Neural progenitor cell (in vitro differentiated cells): ENCODE measurements around the gene SMARCC1. TPM values are rescaled to one million over a fixed set of nuclear protein-coding genes. Genes with fewer than 3 reads are reported as not detected.

Experiments
- DNase-seq: peaks from one replicate; pipeline ENCODE4 v3.0.0-alpha.2; 2016; ENCODE audit warnings: low spot score
- H2AFZ ChIP-seq: fragments of 200-600 bp; sonication (generic); replicated peaks from 2 replicates; pipeline ENCODE4 v1.6.1; 2016; ENCODE audit warnings: antibody characterized with exemption
- H3F3A ChIP-seq: fragments of 200-600 bp; sonication (generic); 2 replicates; pipeline ENCODE4 v1.6.1; 2016; ENCODE audit warnings: antibody characterized with exemption, low read depth
- H3K27ac ChIP-seq: fragments of 200-600 bp; sonication (generic); 2 replicates; pipeline ENCODE4 v1.5.1; 2016; ENCODE audit warnings: mild to moderate bottlenecking
- H3K27me3 ChIP-seq: fragments of 200-600 bp; sonication (generic); 2 replicates; pipeline ENCODE4 v1.6.1; 2016; ENCODE audit warnings: mild to moderate bottlenecking, moderate library complexity
- H3K36me3 ChIP-seq: fragments of 200-600 bp; sonication (generic); 2 replicates; pipeline ENCODE4 v1.5.1; 2016
- H3K4me1 ChIP-seq: fragments of 200-600 bp; sonication (generic); 2 replicates; pipeline ENCODE4 v1.6.1; 2016; ENCODE audit warnings: mixed run types
- H3K4me2 ChIP-seq: fragments of 200-600 bp; sonication (generic); 2 replicates; pipeline ENCODE4 v1.6.1; 2016
- H3K4me3 ChIP-seq: fragments of 200-600 bp; sonication (generic); 2 replicates; pipeline ENCODE4 v1.5.1; 2016
- H3K79me2 ChIP-seq: fragments of 200-600 bp; sonication (generic); 2 replicates; pipeline ENCODE4 v1.6.1; 2016; ENCODE audit warnings: low read depth
- H3K9ac ChIP-seq: fragments of 200-600 bp; sonication (generic); 2 replicates; pipeline ENCODE4 v1.6.1; 2016
- H3K9me3 ChIP-seq: fragments of 200-600 bp; sonication (generic); 2 replicates; pipeline ENCODE4 v1.5.1; 2016; ENCODE audit warnings: low read depth
- H4K20me1 ChIP-seq: fragments of 200-600 bp; sonication (generic); 2 replicates; pipeline ENCODE4 v1.6.1; 2016; ENCODE audit warnings: low read depth
- H3K27ac Mint-ChIP-seq: 3 replicates; pipeline ENCODE4 v1.8.0; 2021; ENCODE audit warnings: mixed read lengths
- H3K27me3 Mint-ChIP-seq: 2 replicates; pipeline ENCODE4 v1.8.0; 2022; ENCODE audit warnings: low read depth, mild to moderate bottlenecking, inconsistent platforms, moderate library complexity, mixed read lengths; ENCODE audit not compliant: insufficient read depth
- H3K36me3 Mint-ChIP-seq: 3 replicates; pipeline ENCODE4 v1.8.0; 2021; ENCODE audit warnings: mixed read lengths
- H3K4me1 Mint-ChIP-seq: 3 replicates; pipeline ENCODE4 v1.8.0; 2021; ENCODE audit warnings: mixed read lengths
- H3K4me3 Mint-ChIP-seq: 3 replicates; pipeline ENCODE4 v1.8.0; 2021; ENCODE audit warnings: mild to moderate bottlenecking, moderate library complexity, mixed read lengths
- H3K9me3 Mint-ChIP-seq: 3 replicates; pipeline ENCODE4 v1.8.0; 2020; ENCODE audit warnings: mixed read lengths
- EZH2 ChIP-seq: fragments of 200-600 bp; sonication (generic); IDR thresholded peaks from 2 replicates; pipeline ENCODE4 v1.6.1; 2017; ENCODE audit warnings: antibody characterized with exemption, mild to moderate bottlenecking, moderate library complexity
- EZH2phosphoT487 ChIP-seq: fragments of 200-600 bp; sonication (generic); IDR thresholded peaks from 2 replicates; pipeline ENCODE4 v1.6.1; 2017; ENCODE audit warnings: antibody characterized with exemption
- total RNA-seq: library from RNA; depleted of rRNA; stranded (reverse); fragments of >200 nt; gene quantifications from 2 replicates; pipeline ENCODE4 v1.2.3, GENCODE V29; 2015; ENCODE audit warnings: low replicate concordance
- TF ChIP-seq, protein P1 (sequence below): fragments of 200-600 bp; sonication (generic); IDR thresholded peaks from 2 replicates; pipeline ENCODE4 v1.5.1; 2017; ENCODE audit warnings: antibody characterized with exemption, mild to moderate bottlenecking

The SMARCC1 gene
- total RNA-seq, 1 donor from 2014 or later: 175 TPM

GRCh38 chr3:47592066-47592795, 189.5 kb downstream of the SMARCC1 start:
- H3K27ac ChIP-seq: no peak overlapping the region
- peaks cover 15% of the 10 kb centered on the region for H3K79me2 ChIP-seq
- no peaks in the 10 kb centered on the region for H3K9me3 ChIP-seq
- no peak for DNase-seq
- Mint-ChIP-seq H3K4me1 (no peaks in the 10 kb centered on the region), H3K36me3 (peaks cover 55% of the 10 kb centered on the region), H3K9me3 (no peaks in the 10 kb centered on the region), H3K27me3 (peaks cover 7% of the 10 kb centered on the region), H3K27ac (no peak overlapping the region), H3K4me3 (no peak overlapping the region)
- H3F3A ChIP-seq: peaks cover 6% of the 10 kb centered on the region
- peaks cover 17% of the 10 kb centered on the region for H4K20me1 ChIP-seq
- no peak overlapping the region for H3K4me2 ChIP-seq
- H3K27me3 ChIP-seq: no peaks in the 10 kb centered on the region
- TF ChIP-seq, protein P1, sequence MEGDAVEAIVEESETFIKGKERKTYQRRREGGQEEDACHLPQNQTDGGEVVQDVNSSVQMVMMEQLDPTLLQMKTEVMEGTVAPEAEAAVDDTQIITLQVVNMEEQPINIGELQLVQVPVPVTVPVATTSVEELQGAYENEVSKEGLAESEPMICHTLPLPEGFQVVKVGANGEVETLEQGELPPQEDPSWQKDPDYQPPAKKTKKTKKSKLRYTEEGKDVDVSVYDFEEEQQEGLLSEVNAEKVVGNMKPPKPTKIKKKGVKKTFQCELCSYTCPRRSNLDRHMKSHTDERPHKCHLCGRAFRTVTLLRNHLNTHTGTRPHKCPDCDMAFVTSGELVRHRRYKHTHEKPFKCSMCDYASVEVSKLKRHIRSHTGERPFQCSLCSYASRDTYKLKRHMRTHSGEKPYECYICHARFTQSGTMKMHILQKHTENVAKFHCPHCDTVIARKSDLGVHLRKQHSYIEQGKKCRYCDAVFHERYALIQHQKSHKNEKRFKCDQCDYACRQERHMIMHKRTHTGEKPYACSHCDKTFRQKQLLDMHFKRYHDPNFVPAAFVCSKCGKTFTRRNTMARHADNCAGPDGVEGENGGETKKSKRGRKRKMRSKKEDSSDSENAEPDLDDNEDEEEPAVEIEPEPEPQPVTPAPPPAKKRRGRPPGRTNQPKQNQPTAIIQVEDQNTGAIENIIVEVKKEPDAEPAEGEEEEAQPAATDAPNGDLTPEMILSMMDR: no peak
- TF ChIP-seq EZH2 (no peak), EZH2phosphoT487 (no peak)
- no peak overlapping the region for H3K9ac ChIP-seq
- no peak overlapping the region for H2AFZ ChIP-seq
- no peak overlapping the region for H3K4me3 ChIP-seq
- peaks cover 22% of the 10 kb centered on the region for H3K36me3 ChIP-seq
- no peaks in the 10 kb centered on the region for H3K4me1 ChIP-seq

- Histone ChIP-seq H3K4me3 (no peak overlapping the region), H2AFZ (no peak overlapping the region), H3K4me2 (no peak overlapping the region), H3K27ac (no peak overlapping the region), H3K27me3 (no peaks in the 10 kb centered on the region), H3K79me2 (peaks cover 9% of the 10 kb centered on the region), H3K36me3 (peaks cover 25% of the 10 kb centered on the region), H3K9ac (no peak overlapping the region), H3K9me3 (no peaks in the 10 kb centered on the region), H3F3A (peaks cover 23% of the 10 kb centered on the region), H4K20me1 (peaks cover 17% of the 10 kb centered on the region), H3K4me1 (no peaks in the 10 kb centered on the region)
- H3K4me1 Mint-ChIP-seq: no peaks in the 10 kb centered on the region
- TF ChIP-seq, protein P1: no peak
- H3K27ac Mint-ChIP-seq: no peak overlapping the region
- H3K4me3 Mint-ChIP-seq: no peak overlapping the region
- no peak for DNase-seq
- peaks cover 64% of the 10 kb centered on the region for H3K36me3 Mint-ChIP-seq
- H3K27me3 Mint-ChIP-seq: peaks cover 6% of the 10 kb centered on the region
- H3K9me3 Mint-ChIP-seq: no peaks in the 10 kb centered on the region
Observed at GRCh38 chr3:47590216-47590615, 191.5 kb downstream of the SMARCC1 start.

GRCh38 chr3:47588587-47588986, 193.1 kb downstream of the SMARCC1 start:
- Mint-ChIP-seq H3K27me3 (peaks cover 4% of the 10 kb centered on the region), H3K9me3 (no peaks in the 10 kb centered on the region), H3K27ac (no peak overlapping the region), H3K36me3 (peaks cover 62% of the 10 kb centered on the region), H3K4me3 (no peak overlapping the region), H3K4me1 (no peaks in the 10 kb centered on the region)
- Histone ChIP-seq H3K4me2 (no peak overlapping the region), H4K20me1 (peaks cover 17% of the 10 kb centered on the region), H3K4me3 (no peak overlapping the region), H3K9me3 (no peaks in the 10 kb centered on the region), H3F3A (peaks cover 39% of the 10 kb centered on the region), H3K27me3 (no peaks in the 10 kb centered on the region), H3K36me3 (peaks cover 25% of the 10 kb centered on the region), H2AFZ (no peak overlapping the region), H3K9ac (no peak overlapping the region), H3K79me2 (peaks cover 9% of the 10 kb centered on the region), H3K4me1 (no peaks in the 10 kb centered on the region), H3K27ac (peak overlapping the region; percentile 37)
- DNase-seq: no peak
- TF ChIP-seq EZH2phosphoT487 (no peak), EZH2 (no peak)
- TF ChIP-seq, protein P1: no peak
